CD4-positive, CD25-positive, alpha-beta regulatory T cell (primary cell): ENCODE measurements around the gene HCK. TPM values are rescaled to one million over a fixed set of nuclear protein-coding genes. Genes with fewer than 3 reads are reported as not detected.

Source experiments
- ATAC-seq, 2 donors: fragments of 150-1000 bp; cut with Tn5 transposase; one replicate each; pipeline ENCODE4 v1.10.0; 2021; ENCODE audit warnings: low read depth in 2 of 2, moderate number of reproducible peaks in 2 of 2, moderate library complexity in 1 of 2
- DNase-seq, 3 donors: peaks; one replicate each; pipeline versions ENCODE4 v3.0.0 to v3.0.0-alpha.2; 2012 to 2022; ENCODE audit warnings: mixed read lengths in 1 of 3
- H3K27ac ChIP-seq: one replicate; pipeline ENCODE4 v1.7.0; 2013; ENCODE audit warnings: mild to moderate bottlenecking, low read length; ENCODE audit not compliant: insufficient read depth, poor library complexity, severe bottlenecking
- H3K27me3 ChIP-seq: one replicate; pipeline ENCODE4 v1.7.0; 2013; ENCODE audit warnings: low read length; ENCODE audit not compliant: control insufficient read depth, insufficient read depth
- H3K36me3 ChIP-seq: one replicate; pipeline ENCODE4 v1.7.0; 2013; ENCODE audit warnings: mild to moderate bottlenecking, low read length, moderate library complexity; ENCODE audit not compliant: control insufficient read depth, insufficient read depth
- H3K4me1 ChIP-seq: 2 replicates; pipeline ENCODE4 v1.7.0; 2013; ENCODE audit warnings: mild to moderate bottlenecking, low read length; ENCODE audit not compliant: insufficient read depth, control insufficient read depth, poor library complexity, severe bottlenecking
- H3K4me3 ChIP-seq: one replicate; pipeline ENCODE4 v1.7.0; 2013; ENCODE audit warnings: low read depth, mild to moderate bottlenecking, low read length, moderate library complexity
- H3K9me3 ChIP-seq, 2 experiments: 1 replicate in 1 of 2; 2 replicates in 1 of 2; pipeline ENCODE4 v1.7.0; 2013; ENCODE audit warnings: low read length in 2 of 2, mild to moderate bottlenecking in 1 of 2, moderate library complexity in 1 of 2; ENCODE audit not compliant: control insufficient read depth in 2 of 2
- H3K27ac Mint-ChIP-seq, 3 donors: one replicate each; pipeline ENCODE4 v1.8.0; 2020 to 2022; ENCODE audit warnings: mild to moderate bottlenecking in 3 of 3, mixed read lengths in 3 of 3, moderate library complexity in 2 of 3
- H3K27me3 Mint-ChIP-seq: one replicate; pipeline ENCODE4 v1.8.0; 2022; ENCODE audit warnings: mild to moderate bottlenecking, mixed read lengths
- H3K36me3 Mint-ChIP-seq: one replicate; pipeline ENCODE4 v1.8.0; 2020; ENCODE audit warnings: mixed read lengths
- H3K4me1 Mint-ChIP-seq, 4 donors: one replicate each; pipeline ENCODE4 v1.8.0; 2020 to 2022; ENCODE audit warnings: mixed read lengths in 4 of 4, mild to moderate bottlenecking in 1 of 4
- H3K4me3 Mint-ChIP-seq, 4 donors: one replicate each; pipeline ENCODE4 v1.8.0; 2020 to 2022; ENCODE audit warnings: mild to moderate bottlenecking in 4 of 4, mixed read lengths in 4 of 4, moderate library complexity in 3 of 4
- H3K9me3 Mint-ChIP-seq, 7 donors: one replicate each; pipeline ENCODE4 v1.8.0; 2020 to 2022; ENCODE audit warnings: mixed read lengths in 7 of 7, mild to moderate bottlenecking in 3 of 7, moderate library complexity in 2 of 7
- polyA plus RNA-seq, 4 donors: library from polyadenylated mRNA; unstranded; fragments of 300-500 nt; fragmentation: Illumina TruSeq; gene quantifications; one replicate each; pipeline ENCODE4 v1.2.3, GENCODE V29; 2021
- total RNA-seq: library from RNA; stranded (reverse); gene quantifications from one replicate; pipeline ENCODE4 v1.2.3, GENCODE V29; 2022

HCK gene
- total RNA-seq: not detected
- polyA plus RNA-seq: under 1 TPM in 3 of 4 donors, not detected in 1; 0.23 to 0.87 (median 0.25) TPM

- Histone ChIP-seq H3K9me3 (no peaks in the 10 kb centered on the region), H3K27ac (no peak within 1 kb of the TSS), H3K4me3 (no peak within 1 kb of the TSS), H3K36me3 (no peaks in the 10 kb centered on the region), H3K27me3 (peaks cover 26% of the 10 kb centered on the region), H3K4me1 (peaks cover 22% of the 10 kb centered on the region)
- H3K4me3 Mint-ChIP-seq: peak within 1 kb of the TSS in 3 of 4 donors; percentile 39 to 61 (median 51)
- peaks cover 80% of the 10 kb centered on the region for H3K27me3 Mint-ChIP-seq
- DNase-seq (no peak), ATAC-seq (no peak)
- peaks cover 0 to 20% (median 12%) of the 10 kb centered on the region in 4 donors for H3K4me1 Mint-ChIP-seq
- peaks cover 7% of the 10 kb centered on the region for H3K36me3 Mint-ChIP-seq
- peaks cover 0 to 5% (median 0%) of the 10 kb centered on the region in 7 donors for H3K9me3 Mint-ChIP-seq
- no peak within 1 kb of the TSS for H3K27ac Mint-ChIP-seq
Measured at GRCh38 chr20:32052090-32052777, at the start of gene HCK. Gene HCK (plus strand): TSS chr20:32052242.

- no peak for ATAC-seq
- Histone ChIP-seq H3K4me3 (no peak overlapping the region), H3K27ac (no peak overlapping the region), H3K27me3 (no peaks in the 10 kb centered on the region), H3K36me3 (no peaks in the 10 kb centered on the region), H3K9me3 (no peaks in the 10 kb centered on the region), H3K4me1 (no peaks in the 10 kb centered on the region)
- Mint-ChIP-seq H3K36me3 (no peaks in the 10 kb centered on the region), H3K4me3 (no peak overlapping the region), H3K4me1 (peaks cover 0 to 3% (median under 1%) of the 10 kb centered on the region in 4 donors), H3K9me3 (no peaks in the 10 kb centered on the region), H3K27me3 (peaks cover 6% of the 10 kb centered on the region), H3K27ac (no peak overlapping the region)
- no peak for DNase-seq
Measured at GRCh38 chr20:32003325-32003724, 48.7 kb upstream of the HCK start.

GRCh38 chr20:32004963-32005362, 47.1 kb upstream of the HCK start:
- no peaks in the 10 kb centered on the region for H3K27me3 ChIP-seq
- DNase-seq: no peak
- H3K4me1 ChIP-seq: no peaks in the 10 kb centered on the region
- peaks cover 6% of the 10 kb centered on the region for H3K27me3 Mint-ChIP-seq
- no peaks in the 10 kb centered on the region for H3K9me3 ChIP-seq
- peaks cover 0 to 3% (median 1%) of the 10 kb centered on the region in 4 donors for H3K4me1 Mint-ChIP-seq
- no peak for ATAC-seq
- H3K27ac Mint-ChIP-seq: no peak overlapping the region
- H3K36me3 ChIP-seq: no peaks in the 10 kb centered on the region
- H3K9me3 Mint-ChIP-seq: no peaks in the 10 kb centered on the region
- H3K36me3 Mint-ChIP-seq: no peaks in the 10 kb centered on the region
- H3K4me3 Mint-ChIP-seq: no peak overlapping the region
- no peak overlapping the region for H3K4me3 ChIP-seq
- H3K27ac ChIP-seq: no peak overlapping the region

- Histone ChIP-seq H3K36me3 (no peaks in the 10 kb centered on the region), H3K9me3 (no peaks in the 10 kb centered on the region), H3K4me3 (no peak overlapping the region), H3K27ac (no peak overlapping the region), H3K27me3 (no peaks in the 10 kb centered on the region), H3K4me1 (no peaks in the 10 kb centered on the region)
- H3K27ac Mint-ChIP-seq: no peak overlapping the region
- no peaks in the 10 kb centered on the region for H3K9me3 Mint-ChIP-seq
- H3K4me3 Mint-ChIP-seq: no peak overlapping the region
- DNase-seq (no peak), ATAC-seq (no peak)
- peaks cover 0 to 3% (median 1%) of the 10 kb centered on the region in 4 donors for H3K4me1 Mint-ChIP-seq
- peaks cover 6% of the 10 kb centered on the region for H3K27me3 Mint-ChIP-seq
- no peaks in the 10 kb centered on the region for H3K36me3 Mint-ChIP-seq
Measured at GRCh38 chr20:32006053-32006452, 46.0 kb upstream of the HCK start.

GRCh38 chr20:32006841-32007786, 44.9 kb upstream of the HCK start:
- H3K27ac Mint-ChIP-seq: peak overlapping the region in 1 of 3 donors; percentile 29
- peaks cover 4% of the 10 kb centered on the region for H3K27me3 ChIP-seq
- H3K9me3 ChIP-seq: no peaks in the 10 kb centered on the region
- no peaks in the 10 kb centered on the region for H3K4me1 ChIP-seq
- DNase-seq (no peak), ATAC-seq (no peak)
- H3K27ac ChIP-seq: no peak overlapping the region
- no peaks in the 10 kb centered on the region for H3K9me3 Mint-ChIP-seq
- H3K27me3 Mint-ChIP-seq: peaks cover 10% of the 10 kb centered on the region
- no peaks in the 10 kb centered on the region for H3K36me3 Mint-ChIP-seq
- no peak overlapping the region for H3K4me3 ChIP-seq
- H3K36me3 ChIP-seq: no peaks in the 10 kb centered on the region
- no peak overlapping the region for H3K4me3 Mint-ChIP-seq
- peaks cover 0 to 3% (median 1%) of the 10 kb centered on the region in 4 donors for H3K4me1 Mint-ChIP-seq

- H3K27ac ChIP-seq: no peak overlapping the region
Measured at GRCh38 chr20:32007787-32008616, 44.0 kb upstream of the HCK start.

GRCh38 chr20:32009564-32009963, 42.5 kb upstream of the HCK start:
- Histone ChIP-seq H3K27me3 (peaks cover 6% of the 10 kb centered on the region), H3K4me1 (no peaks in the 10 kb centered on the region), H3K36me3 (no peaks in the 10 kb centered on the region), H3K4me3 (no peak overlapping the region), H3K27ac (no peak overlapping the region), H3K9me3 (no peaks in the 10 kb centered on the region)
- Mint-ChIP-seq H3K36me3 (no peaks in the 10 kb centered on the region), H3K9me3 (no peaks in the 10 kb centered on the region), H3K27me3 (peaks cover 17% of the 10 kb centered on the region), H3K27ac (no peak overlapping the region), H3K4me1 (peaks cover 0 to 3% (median 1%) of the 10 kb centered on the region in 4 donors), H3K4me3 (no peak overlapping the region)
- DNase-seq (no peak), ATAC-seq (no peak)

More at GRCh38 chr20:32007787-32008616, 44.0 kb upstream of the HCK start:
- Histone ChIP-seq H3K4me3 (no peak overlapping the region), H3K27me3 (peaks cover 4% of the 10 kb centered on the region), H3K9me3 (no peaks in the 10 kb centered on the region), H3K36me3 (no peaks in the 10 kb centered on the region), H3K4me1 (no peaks in the 10 kb centered on the region)
- DNase-seq (no peak), ATAC-seq (no peak)
- Mint-ChIP-seq H3K4me3 (no peak overlapping the region), H3K9me3 (no peaks in the 10 kb centered on the region), H3K27ac (peak overlapping the region in 1 of 3 donors; percentile 29), H3K36me3 (no peaks in the 10 kb centered on the region), H3K4me1 (peaks cover 0 to 3% (median 1%) of the 10 kb centered on the region in 4 donors), H3K27me3 (peaks cover 15% of the 10 kb centered on the region)
